ENCODE data around the gene SMYD4. TPM values are rescaled to one million over a fixed set of nuclear protein-coding genes. Genes with fewer than 3 reads are reported as not detected.

SMYD4 gene
- total and polyA plus RNA-seq, 9 of the 15 experiments (the other 6 are each of a cell fraction or from before 2014, with no cell fraction given): 1.3 to 10.2 (median 6.7) TPM

- TF ChIP-seq, protein P1, sequence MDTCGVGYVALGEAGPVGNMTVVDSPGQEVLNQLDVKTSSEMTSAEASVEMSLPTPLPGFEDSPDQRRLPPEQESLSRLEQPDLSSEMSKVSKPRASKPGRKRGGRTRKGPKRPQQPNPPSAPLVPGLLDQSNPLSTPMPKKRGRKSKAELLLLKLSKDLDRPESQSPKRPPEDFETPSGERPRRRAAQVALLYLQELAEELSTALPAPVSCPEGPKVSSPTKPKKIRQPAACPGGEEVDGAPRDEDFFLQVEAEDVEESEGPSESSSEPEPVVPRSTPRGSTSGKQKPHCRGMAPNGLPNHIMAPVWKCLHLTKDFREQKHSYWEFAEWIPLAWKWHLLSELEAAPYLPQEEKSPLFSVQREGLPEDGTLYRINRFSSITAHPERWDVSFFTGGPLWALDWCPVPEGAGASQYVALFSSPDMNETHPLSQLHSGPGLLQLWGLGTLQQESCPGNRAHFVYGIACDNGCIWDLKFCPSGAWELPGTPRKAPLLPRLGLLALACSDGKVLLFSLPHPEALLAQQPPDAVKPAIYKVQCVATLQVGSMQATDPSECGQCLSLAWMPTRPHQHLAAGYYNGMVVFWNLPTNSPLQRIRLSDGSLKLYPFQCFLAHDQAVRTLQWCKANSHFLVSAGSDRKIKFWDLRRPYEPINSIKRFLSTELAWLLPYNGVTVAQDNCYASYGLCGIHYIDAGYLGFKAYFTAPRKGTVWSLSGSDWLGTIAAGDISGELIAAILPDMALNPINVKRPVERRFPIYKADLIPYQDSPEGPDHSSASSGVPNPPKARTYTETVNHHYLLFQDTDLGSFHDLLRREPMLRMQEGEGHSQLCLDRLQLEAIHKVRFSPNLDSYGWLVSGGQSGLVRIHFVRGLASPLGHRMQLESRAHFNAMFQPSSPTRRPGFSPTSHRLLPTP (IDR thresholded peaks at IDR 0.05; ENCODE audit: borderline replicate concordance, extremely low read depth, insufficient read length): no peak
- TF ChIP-seq GTF2A2 (tag; IDR thresholded peaks at IDR 0.05): no peak
- no peak for TF ChIP-seq COPS2 (conservative IDR thresholded peaks at IDR 0.05)
Measured at GRCh38 chr17:1746975-1747543, 82.6 kb downstream of the SMYD4 start (continued).

DNA sequence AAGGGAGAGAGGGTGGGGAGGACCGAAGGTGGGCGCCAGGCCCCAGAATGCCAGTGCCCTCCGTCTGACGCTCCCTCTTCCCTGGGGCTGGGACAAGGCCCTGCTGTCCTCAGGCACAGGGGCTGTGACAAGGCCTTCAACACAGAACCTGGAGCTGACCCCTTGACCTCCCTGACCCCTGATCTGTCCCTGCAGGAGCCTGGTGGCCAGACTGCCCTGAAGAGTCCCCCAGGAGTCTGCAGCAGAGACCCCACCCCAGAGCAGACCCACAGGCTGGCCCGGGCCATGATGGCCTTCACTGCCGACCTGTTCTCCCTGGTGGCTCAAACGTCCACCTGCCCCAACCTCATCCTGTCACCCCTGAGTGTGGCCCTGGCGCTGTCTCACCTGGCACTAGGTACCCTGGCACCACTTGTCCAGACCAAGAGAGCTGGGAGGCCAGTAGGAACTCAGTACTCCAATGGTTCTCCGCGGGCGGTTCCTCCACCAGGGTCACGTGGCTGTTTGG lies 84.1 kb downstream of the SMYD4 start:
- no peak overlapping the region for H3K4me2 ChIP-seq (ENCODE audit: insufficient read depth, low read length)
- ChIA-PET CTCF (ENCODE audit: low intra/inter-chr PET ratio) (no interaction called here), POLR2A (no interaction called here)
- no peak overlapping the region for H2AFZ ChIP-seq (ENCODE audit: low read depth, low read length)
- H3K9ac ChIP-seq (ENCODE audit: insufficient read depth in 1 of 2, low read depth in 2 of 2, low read length in 2 of 2): peak overlapping the region in 1 of 2 experiments; percentile 45; a peak in 2 of 4 replicates
- peaks cover 5 to 12% of the 10 kb centered on the region in 2 experiments; a peak in 4 of 5 replicates for H3K27me3 ChIP-seq (ENCODE audit: control insufficient read depth in 2 of 2, insufficient read depth in 2 of 2, low read length in 2 of 2)
- DNase-seq (ENCODE audit: extremely low read depth in 1 of 4, low spot score in 3 of 4) (no peak), FAIRE-seq (no peak), ATAC-seq (no peak)
- H3K4me3 ChIP-seq: no peak overlapping the region
- WGBS (ENCODE audit: insufficient coverage, low coverage, missing lambda C conversion rate): 57% methylated on average over 7 of the region's 12 CpGs
- H3K9me1 ChIP-seq (ENCODE audit: control insufficient read depth, insufficient read depth, low read length): no peaks in the 10 kb centered on the region
- intact Hi-C loops (cut with micrococcal nuclease): no loop called here
- H3K36me3 ChIP-seq (ENCODE audit: control insufficient read depth, insufficient read depth, low read length): no peaks in the 10 kb centered on the region
- no peaks in the 10 kb centered on the region for H4K20me1 ChIP-seq (replicated peaks; ENCODE audit: control insufficient read depth, insufficient read depth, low read length)
- no TSS peak for BruUV-seq (replicated peaks)
- no peak overlapping the region for H3K27ac ChIP-seq (ENCODE audit: extremely low read depth, low read depth, low read length)
- in situ Hi-C loops (cut with MboI): no loop called here
- H3K4me1 ChIP-seq (replicated peaks in 1 of 2; ENCODE audit: control insufficient read depth in 2 of 2, insufficient read depth in 2 of 2, low read length in 2 of 2): peaks cover 0 to 21% of the 10 kb centered on the region in 2 experiments; a peak in 2 of 5 replicates
- no peaks in the 10 kb centered on the region for H3K9me3 ChIP-seq (replicated peaks; ENCODE audit: control insufficient read depth, insufficient read depth, low read depth, low read length)
- no peaks in the 10 kb centered on the region for H3K79me2 ChIP-seq (ENCODE audit: control insufficient read depth, insufficient read depth, low read length)
- no peak for TF ChIP-seq ZBTB34 (CRISPR knock-in tag; IDR thresholded peaks at IDR 0.05)
- no peak for TF ChIP-seq NELFE (IDR thresholded peaks at IDR 0.05; ENCODE audit: insufficient read depth, insufficient read length)
- TF ChIP-seq XRCC5 (IDR thresholded peaks at IDR 0.05; ENCODE audit: low read depth, low read length): no peak
- no peak for TF ChIP-seq POLR2B (IDR thresholded peaks at IDR 0.05; ENCODE audit: low read depth, partially characterized antibody)
- TF ChIP-seq IRF2 (CRISPR knock-in tag; IDR thresholded peaks at IDR 0.05): no peak
- TF ChIP-seq ZNF280A (IDR thresholded peaks at IDR 0.05; ENCODE audit: low read depth, partially characterized antibody): no peak
- no peak for TF ChIP-seq EGR1 (conservative IDR thresholded peaks at IDR 0.05)
- no peak for TF ChIP-seq ZNF830 (CRISPR knock-in tag; IDR thresholded peaks at IDR 0.05)
- TF ChIP-seq ZNF77 (CRISPR knock-in tag; IDR thresholded peaks at IDR 0.05): no peak
- no peak for TF ChIP-seq PHF20 (IDR thresholded peaks at IDR 0.05; ENCODE audit: partially characterized antibody)
- TF ChIP-seq ESRRA (IDR thresholded peaks at IDR 0.05; ENCODE audit: borderline replicate concordance, low read depth): no peak

All from K562 (cell line).